Left lobe of liver (tissue), 2 donors: Measurements from ENCODE around the gene TFPI2. TPM values are rescaled to one million over a fixed set of nuclear protein-coding genes. Genes with fewer than 3 reads are reported as not detected.

Experiments
- ATAC-seq: fragments of 200-7000 bp; cut with Tn5 transposase; one replicate; pipeline ENCODE4 v1.9.1; 2020; ENCODE audit warnings: mild to moderate bottlenecking, moderate library complexity
- DNase-seq: peaks from one replicate; pipeline ENCODE4 v3.0.0-alpha.2; 2020; ENCODE audit warnings: low spot score
- total RNA-seq: library from RNA; stranded (reverse); gene quantifications from one replicate; pipeline ENCODE4 v1.2.1, GENCODE V29; 2021
- donor health status: DM: no; HTN: no; CAD: no; lungs with moderate emphysema.
- donor health status: DM: no; HTN: yes; CAD: no.

TFPI2 gene
- total RNA-seq, 1 donor from 2014 or later: 0.96 TPM

- no peak for DNase-seq
- ATAC-seq: no peak
These were observed 30.3 kb downstream of the TFPI2 start for GRCh38 chr7:93860261-93860660.

GRCh38 chr7:93858857-93859256, 31.7 kb downstream of the TFPI2 start:
- no peak for DNase-seq
- ATAC-seq: no peak

- ATAC-seq: no peak
- DNase-seq: no peak
These were observed 34.2 kb downstream of the TFPI2 start for GRCh38 chr7:93856323-93856722.

- DNase-seq (no peak), ATAC-seq (no peak)
These were observed 34.8 kb downstream of the TFPI2 start for GRCh38 chr7:93855797-93856196.

GRCh38 chr7:93854480-93854879, 36.1 kb downstream of the TFPI2 start:
- DNase-seq (no peak), ATAC-seq (no peak)

GRCh38 chr7:93851536-93851935, 39.0 kb downstream of the TFPI2 start:
- ATAC-seq (no peak), DNase-seq (no peak)

GRCh38 chr7:93843260-93843659, 47.3 kb downstream of the TFPI2 start:
- DNase-seq: no peak
- ATAC-seq: no peak

GRCh38 chr7:93838966-93839365, 51.6 kb downstream of the TFPI2 start:
- ATAC-seq (no peak), DNase-seq (no peak)

GRCh38 chr7:93837245-93837644, 53.3 kb downstream of the TFPI2 start:
- DNase-seq (no peak), ATAC-seq (no peak)

- DNase-seq: no peak
- no peak for ATAC-seq
These were observed 54.4 kb downstream of the TFPI2 start for GRCh38 chr7:93836116-93836515.

- DNase-seq (no peak), ATAC-seq (no peak)
These were observed 54.9 kb downstream of the TFPI2 start for GRCh38 chr7:93835702-93836101.

Other genes starting within 250 kb of the TFPI2 start
- not detected for gene GNGT1, start 15.8 kb upstream of the TFPI2 start, total RNA-seq
- gene GNG11, start 31.0 kb upstream of the TFPI2 start, total RNA-seq: 1.6 TPM
- gene BET1, start 113.6 kb upstream of the TFPI2 start, total RNA-seq: 17.1 TPM